HepG2 (cell line): ENCODE data around the gene UST. TPM values are rescaled to one million over a fixed set of nuclear protein-coding genes. Genes with fewer than 3 reads are reported as not detected.

ENCODE experiments used
- CHD4 ChIP-seq: fragments of 200-600 bp; sonication (generic); IDR thresholded peaks from 2 replicates; pipeline ENCODE4 v1.7.0; 2017; ENCODE audit warnings: mild to moderate bottlenecking, low read length, borderline replicate concordance
- E2F5 ChIP-seq: sonication (generic); formaldehyde crosslinking; conservative IDR thresholded peaks from 2 replicates; pipeline ENCODE4 v1.4.0; 2020; ENCODE audit warnings: missing genetic modification reagents
- HNRNPLL ChIP-seq: fragments of 200-400 bp; formaldehyde crosslinking; IDR thresholded peaks from 2 replicates; pipeline ENCODE4 v1.6.1; 2017; ENCODE audit warnings: mild to moderate bottlenecking, low read depth, low read length; ENCODE audit not compliant: poor library complexity, severe bottlenecking
- HOXD1 ChIP-seq: sonication (generic); formaldehyde crosslinking; IDR thresholded peaks from 2 replicates; pipeline ENCODE4 v1.5.0; 2020; ENCODE audit warnings: missing genetic modification reagents
- IRF2 ChIP-seq: IDR thresholded peaks from 2 replicates; pipeline ENCODE4 v1.6.1; 2018; ENCODE audit warnings: missing genetic modification reagents, missing compliant biosample characterization
- MED1 ChIP-seq: sonication (generic); formaldehyde crosslinking; IDR thresholded peaks from 2 replicates; pipeline ENCODE4 v1.4.0; 2020; ENCODE audit warnings: missing genetic modification reagents
- POGZ ChIP-seq: sonication (generic); formaldehyde crosslinking; IDR thresholded peaks from 2 replicates; pipeline ENCODE4 v1.4.0; 2020; ENCODE audit warnings: mild to moderate bottlenecking, missing genetic modification reagents
- SETDB1 ChIP-seq: sonication (generic); formaldehyde crosslinking; IDR thresholded peaks from 2 replicates; pipeline ENCODE4 v1.5.1; 2020; ENCODE audit warnings: missing genetic modification reagents, mild to moderate bottlenecking, borderline replicate concordance
- ZBTB10 ChIP-seq: sonication (generic); formaldehyde crosslinking; IDR thresholded peaks from 2 replicates; pipeline ENCODE4 v1.4.0; 2020; ENCODE audit warnings: missing genetic modification reagents, borderline replicate concordance
- ZBTB38 ChIP-seq: sonication (generic); formaldehyde crosslinking; IDR thresholded peaks from 2 replicates; pipeline ENCODE4 v1.5.1; 2020; ENCODE audit warnings: mild to moderate bottlenecking, missing genetic modification reagents
- ZBTB46 ChIP-seq: sonication (generic); formaldehyde crosslinking; IDR thresholded peaks from 2 replicates; pipeline ENCODE4 v1.4.0; 2020; ENCODE audit warnings: mild to moderate bottlenecking, missing genetic modification reagents, borderline replicate concordance
- ZNF24 ChIP-seq: fragments of 450-650 bp; IDR thresholded peaks from 2 replicates; pipeline ENCODE4 v1.6.1; 2017; ENCODE audit warnings: antibody characterized with exemption, mild to moderate bottlenecking
- ZNF264 ChIP-seq: sonication (generic); formaldehyde crosslinking; IDR thresholded peaks from 2 replicates; pipeline ENCODE4 v1.4.0; 2020; ENCODE audit warnings: missing genetic modification reagents
- ZNF609 ChIP-seq: sonication (generic); formaldehyde crosslinking; IDR thresholded peaks from 2 replicates; pipeline ENCODE4 v1.4.0; 2020; ENCODE audit warnings: mild to moderate bottlenecking, missing genetic modification reagents, borderline replicate concordance
- ZNF619 ChIP-seq: sonication (generic); formaldehyde crosslinking; IDR thresholded peaks from 2 replicates; pipeline ENCODE4 v1.4.0; 2020; ENCODE audit warnings: mild to moderate bottlenecking, missing genetic modification reagents
- polyA plus RNA-seq, 8 experiments: library from polyadenylated mRNA; depleted of rRNA in 3 of 8; stranded (reverse) in 7 of 8; unstranded in 1 of 8; fragments of >200 nt; fragmentation: Illumina TruSeq in 4 of 8; extraction: Trizol in 4 of 8; gene quantifications; 2 replicates each; pipeline versions ENCODE4 v1.2.1 to v1.2.3, GENCODE V29; 2011 to 2016; ENCODE audit warnings: low read depth in 4 of 8, missing spikeins in 1 of 8, mixed read lengths in 1 of 8; ENCODE audit not compliant: insufficient read depth in 1 of 8
- total RNA-seq, 5 experiments: library from RNA; depleted of rRNA; stranded (reverse); fragments of >200 nt; fragmentation: Illumina TruSeq; extraction: Trizol; gene quantifications; 2 replicates each; pipeline ENCODE4 v1.2.3, GENCODE V29; 2016; ENCODE audit warnings: low read depth in 1 of 5
- TF ChIP-seq, protein P1 (sequence below): sonication (generic); formaldehyde crosslinking; conservative IDR thresholded peaks from 2 replicates; pipeline ENCODE4 v1.4.0; 2020; ENCODE audit warnings: missing genetic modification reagents

UST gene
- total and polyA plus RNA-seq, 2 of the 13 experiments (the other 11 are each of a cell fraction or from before 2014, with no cell fraction given) = 0.27 TPM; not detected in 1

GRCh38 chr6:149060985-149061760 is 314.3 kb downstream of the UST start (continued):
- TF ChIP-seq POGZ (CRISPR knock-in tag) (0 out of 2 replicates have a peak, but pooled peaks have one; percentile 11), ZNF619 (CRISPR knock-in tag) (no peak), ZBTB10 (CRISPR knock-in tag) (no peak), HOXD1 (no peak), ZNF264 (CRISPR knock-in tag) (no peak), ZBTB46 (CRISPR knock-in tag) (no peak), MED1 (CRISPR knock-in tag) (peak; percentile 29; the same call in 1 of the 2 replicates), HNRNPLL (no peak), ZNF609 (CRISPR knock-in tag) (0 out of 2 replicates have a peak, but pooled peaks have one; percentile 20), E2F5 (CRISPR knock-in tag) (no peak), SETDB1 (no peak), CHD4 (peak; percentile 87; the same call in 1 of the 2 replicates), ZBTB38 (CRISPR knock-in tag) (no peak), IRF2 (CRISPR knock-in tag) (no peak), ZNF24 (no peak)
- TF ChIP-seq, protein P1, sequence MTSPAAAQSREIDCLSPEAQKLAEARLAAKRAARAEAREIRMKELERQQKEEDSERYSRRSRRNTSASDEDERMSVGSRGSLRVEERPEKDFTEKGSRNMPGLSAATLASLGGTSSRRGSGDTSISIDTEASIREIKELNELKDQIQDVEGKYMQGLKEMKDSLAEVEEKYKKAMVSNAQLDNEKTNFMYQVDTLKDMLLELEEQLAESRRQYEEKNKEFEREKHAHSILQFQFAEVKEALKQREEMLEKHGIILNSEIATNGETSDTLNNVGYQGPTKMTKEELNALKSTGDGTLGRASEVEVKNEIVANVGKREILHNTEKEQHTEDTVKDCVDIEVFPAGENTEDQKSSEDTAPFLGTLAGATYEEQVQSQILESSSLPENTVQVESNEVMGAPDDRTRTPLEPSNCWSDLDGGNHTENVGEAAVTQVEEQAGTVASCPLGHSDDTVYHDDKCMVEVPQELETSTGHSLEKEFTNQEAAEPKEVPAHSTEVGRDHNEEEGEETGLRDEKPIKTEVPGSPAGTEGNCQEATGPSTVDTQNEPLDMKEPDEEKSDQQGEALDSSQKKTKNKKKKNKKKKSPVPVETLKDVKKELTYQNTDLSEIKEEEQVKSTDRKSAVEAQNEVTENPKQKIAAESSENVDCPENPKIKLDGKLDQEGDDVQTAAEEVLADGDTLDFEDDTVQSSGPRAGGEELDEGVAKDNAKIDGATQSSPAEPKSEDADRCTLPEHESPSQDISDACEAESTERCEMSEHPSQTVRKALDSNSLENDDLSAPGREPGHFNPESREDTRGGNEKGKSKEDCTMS = no peak
